Bronchial epithelial cell (primary cell): ENCODE data around the gene RCCD1. TPM values are rescaled to one million over a fixed set of nuclear protein-coding genes. Genes with fewer than 3 reads are reported as not detected.

ENCODE experiments used
- DNase-seq: peaks from one replicate; pipeline ENCODE4 v3.0.0-alpha.2; 2010; ENCODE audit warnings: low read depth
- FAIRE-seq: peaks from 2 replicates; lab custom pipeline; 2011; peaks lifted over from hg19 to GRCh38; lab: Jason Lieb, UNC
- H3K27me3 ChIP-seq: 2 replicates; pipeline ENCODE4 v1.5.1; 2011; ENCODE audit warnings: low read length; ENCODE audit not compliant: control insufficient read depth, insufficient read depth
- H3K36me3 ChIP-seq: 2 replicates; pipeline ENCODE4 v1.5.1; 2011; ENCODE audit warnings: low read length; ENCODE audit not compliant: control insufficient read depth, insufficient read depth
- H3K4me3 ChIP-seq: 2 replicates; pipeline ENCODE4 v1.5.1; 2011; ENCODE audit warnings: mild to moderate bottlenecking, low read depth, low read length, control low read depth
- total RNA-seq: library from RNA; depleted of rRNA; stranded (reverse); fragments of >200 nt; gene quantifications from 2 replicates; pipeline ENCODE4 v1.2.1, GENCODE V29; 2014
- TF ChIP-seq, protein P1 (sequence below): IDR thresholded peaks from 2 replicates; pipeline ENCODE4 v1.5.1; 2011; ENCODE audit warnings: mild to moderate bottlenecking, moderate library complexity, low read length, control low read depth, inconsistent platforms; ENCODE audit not compliant: insufficient read depth, severe bottlenecking

Gene RCCD1
- total RNA-seq, 1 donor from 2014 or later = 11.6 TPM

DNA sequence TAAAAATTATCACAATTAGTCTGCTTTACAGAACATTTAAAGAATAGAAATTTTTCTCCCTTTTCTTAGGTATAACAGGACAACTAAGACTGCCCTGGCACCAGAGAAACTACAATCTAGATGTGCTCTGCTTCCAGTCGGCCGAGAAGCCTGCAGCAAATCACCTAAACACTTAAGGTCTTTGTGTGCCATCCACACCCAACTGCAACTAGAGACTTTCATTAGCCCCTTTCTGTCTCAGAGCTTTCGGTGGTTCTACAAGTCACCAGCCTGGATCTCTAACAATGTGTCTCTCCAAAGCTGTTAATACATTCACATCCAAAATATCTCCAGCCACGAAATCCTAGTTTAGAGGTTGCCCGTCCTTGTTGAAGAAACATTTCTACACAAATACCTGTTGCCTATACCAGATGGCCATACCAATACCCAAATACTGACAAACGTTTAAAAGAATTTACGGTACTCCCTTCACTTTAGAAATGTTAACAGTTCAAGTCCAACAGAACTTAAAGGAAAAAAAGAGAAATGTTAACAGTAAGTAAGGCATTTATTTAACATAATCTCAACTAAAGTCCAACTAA, 33.0 kb downstream of the RCCD1 start:
- DNase-seq (no peak), FAIRE-seq (no peak)
- TF ChIP-seq, protein P1, sequence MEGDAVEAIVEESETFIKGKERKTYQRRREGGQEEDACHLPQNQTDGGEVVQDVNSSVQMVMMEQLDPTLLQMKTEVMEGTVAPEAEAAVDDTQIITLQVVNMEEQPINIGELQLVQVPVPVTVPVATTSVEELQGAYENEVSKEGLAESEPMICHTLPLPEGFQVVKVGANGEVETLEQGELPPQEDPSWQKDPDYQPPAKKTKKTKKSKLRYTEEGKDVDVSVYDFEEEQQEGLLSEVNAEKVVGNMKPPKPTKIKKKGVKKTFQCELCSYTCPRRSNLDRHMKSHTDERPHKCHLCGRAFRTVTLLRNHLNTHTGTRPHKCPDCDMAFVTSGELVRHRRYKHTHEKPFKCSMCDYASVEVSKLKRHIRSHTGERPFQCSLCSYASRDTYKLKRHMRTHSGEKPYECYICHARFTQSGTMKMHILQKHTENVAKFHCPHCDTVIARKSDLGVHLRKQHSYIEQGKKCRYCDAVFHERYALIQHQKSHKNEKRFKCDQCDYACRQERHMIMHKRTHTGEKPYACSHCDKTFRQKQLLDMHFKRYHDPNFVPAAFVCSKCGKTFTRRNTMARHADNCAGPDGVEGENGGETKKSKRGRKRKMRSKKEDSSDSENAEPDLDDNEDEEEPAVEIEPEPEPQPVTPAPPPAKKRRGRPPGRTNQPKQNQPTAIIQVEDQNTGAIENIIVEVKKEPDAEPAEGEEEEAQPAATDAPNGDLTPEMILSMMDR = no peak
- Histone ChIP-seq H3K36me3 (no peaks in the 10 kb centered on the region), H3K27me3 (no peaks in the 10 kb centered on the region), H3K4me3 (no peak overlapping the region)

- no peak overlapping the region for H3K4me3 ChIP-seq
- no peaks in the 10 kb centered on the region for H3K27me3 ChIP-seq
- no peaks in the 10 kb centered on the region for H3K36me3 ChIP-seq
- DNase-seq (no peak), FAIRE-seq (no peak)
- TF ChIP-seq, protein P1 = no peak
These were observed 33.6 kb downstream of the RCCD1 start for GRCh38 chr15:90988296-90988695.

DNA sequence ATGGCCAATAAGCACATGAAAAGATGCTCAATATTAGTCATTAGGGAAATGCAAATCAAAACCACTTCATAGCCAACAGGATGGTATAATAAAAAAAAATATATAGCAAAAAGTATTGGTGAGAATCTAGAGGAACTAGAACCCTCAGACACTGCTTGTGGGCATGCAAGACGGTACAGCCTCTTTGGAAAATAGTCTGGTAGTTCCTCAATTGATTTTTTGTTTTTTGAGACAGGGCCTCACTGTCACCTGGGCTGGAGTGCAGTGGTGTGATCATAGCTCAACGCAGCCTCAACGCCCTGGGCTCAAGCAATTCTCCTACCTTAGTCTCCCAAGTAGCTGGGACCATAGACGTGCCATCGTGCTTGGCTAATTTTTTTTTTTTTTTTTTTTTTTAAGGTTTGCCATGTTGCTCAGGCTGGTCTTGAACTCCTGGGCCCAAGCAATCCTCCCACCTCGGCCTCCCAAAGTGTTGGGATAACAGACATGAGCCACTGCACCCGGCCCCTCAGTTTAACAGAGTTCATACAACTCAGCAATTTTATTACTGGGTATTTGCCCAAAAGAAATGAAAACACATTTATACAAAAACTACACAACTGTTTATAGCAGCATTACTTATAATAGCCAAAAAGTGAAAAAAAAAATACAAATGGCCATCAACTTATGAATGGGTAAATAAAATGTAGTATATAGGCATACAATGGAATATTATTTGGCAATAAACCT, 34.5 kb downstream of the RCCD1 start:
- FAIRE-seq = no peak
- TF ChIP-seq, protein P1 = no peak
- H3K4me3 ChIP-seq = no peak overlapping the region
- DNase-seq = no peak
- no peaks in the 10 kb centered on the region for H3K27me3 ChIP-seq
- H3K36me3 ChIP-seq = no peaks in the 10 kb centered on the region

DNA sequence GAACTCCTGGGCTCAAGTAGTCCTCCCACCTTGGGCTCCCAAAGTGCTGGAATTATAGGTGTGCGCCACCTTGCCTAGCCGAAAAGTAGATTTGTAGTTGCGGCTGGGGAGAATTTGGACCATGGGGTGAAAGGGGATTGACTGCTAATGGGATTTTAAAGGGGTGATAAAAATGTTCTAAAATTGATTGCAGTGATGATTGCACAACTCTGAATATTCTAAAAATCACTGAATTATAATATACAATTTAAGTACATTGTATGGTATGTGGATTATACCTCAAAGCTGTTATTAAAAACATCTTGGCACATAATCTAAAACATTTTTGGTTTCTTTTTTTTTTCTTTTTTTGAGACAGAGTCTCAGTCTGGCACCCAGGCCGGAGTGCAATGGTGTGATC, 35.8 kb downstream of the RCCD1 start:
- H3K36me3 ChIP-seq = no peaks in the 10 kb centered on the region
- H3K27me3 ChIP-seq = no peaks in the 10 kb centered on the region
- DNase-seq = no peak
- no peak for FAIRE-seq
- H3K4me3 ChIP-seq = no peak overlapping the region
- TF ChIP-seq, protein P1 = no peak

- Histone ChIP-seq H3K27me3 (no peaks in the 10 kb centered on the region), H3K36me3 (no peaks in the 10 kb centered on the region), H3K4me3 (no peak overlapping the region)
- DNase-seq (no peak), FAIRE-seq (no peak)
- TF ChIP-seq, protein P1 = no peak
These were observed 37.1 kb downstream of the RCCD1 start for GRCh38 chr15:90991587-90992285.
